ENCODE data around the gene WDR45.

The WDR45 gene

DNA sequence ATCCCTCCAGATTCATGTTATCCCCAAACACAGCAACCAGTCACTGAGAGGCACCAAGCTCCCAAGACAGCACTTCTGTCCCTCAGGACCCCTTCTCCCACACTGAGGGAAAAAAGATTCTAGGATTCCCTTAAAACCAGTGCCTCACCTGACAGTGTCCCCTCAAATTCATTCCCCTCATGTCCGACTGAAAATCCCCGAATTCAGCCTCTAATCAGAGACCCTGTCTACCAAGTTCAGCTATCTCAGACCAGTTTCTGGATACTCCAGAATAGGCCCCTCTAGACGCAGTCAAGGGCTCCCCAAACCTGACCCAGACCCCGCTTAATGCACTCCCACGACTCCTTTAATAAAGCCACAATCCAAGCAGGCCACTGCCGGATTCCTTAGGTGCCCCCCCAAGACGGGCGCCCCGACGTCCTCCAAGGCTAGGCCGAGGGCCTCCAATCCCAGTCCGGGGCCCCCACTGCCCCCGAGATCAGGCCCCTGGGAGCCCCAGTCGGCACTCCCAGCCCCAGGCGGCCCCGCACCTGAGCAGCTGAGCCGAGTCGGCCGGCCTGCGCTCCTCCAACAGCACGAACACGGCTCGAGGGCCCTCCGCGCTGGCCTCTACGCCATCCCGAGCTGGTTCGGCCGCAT, 37.0 kb downstream of the WDR45 start:
- no peak for DNase-seq

DNA sequence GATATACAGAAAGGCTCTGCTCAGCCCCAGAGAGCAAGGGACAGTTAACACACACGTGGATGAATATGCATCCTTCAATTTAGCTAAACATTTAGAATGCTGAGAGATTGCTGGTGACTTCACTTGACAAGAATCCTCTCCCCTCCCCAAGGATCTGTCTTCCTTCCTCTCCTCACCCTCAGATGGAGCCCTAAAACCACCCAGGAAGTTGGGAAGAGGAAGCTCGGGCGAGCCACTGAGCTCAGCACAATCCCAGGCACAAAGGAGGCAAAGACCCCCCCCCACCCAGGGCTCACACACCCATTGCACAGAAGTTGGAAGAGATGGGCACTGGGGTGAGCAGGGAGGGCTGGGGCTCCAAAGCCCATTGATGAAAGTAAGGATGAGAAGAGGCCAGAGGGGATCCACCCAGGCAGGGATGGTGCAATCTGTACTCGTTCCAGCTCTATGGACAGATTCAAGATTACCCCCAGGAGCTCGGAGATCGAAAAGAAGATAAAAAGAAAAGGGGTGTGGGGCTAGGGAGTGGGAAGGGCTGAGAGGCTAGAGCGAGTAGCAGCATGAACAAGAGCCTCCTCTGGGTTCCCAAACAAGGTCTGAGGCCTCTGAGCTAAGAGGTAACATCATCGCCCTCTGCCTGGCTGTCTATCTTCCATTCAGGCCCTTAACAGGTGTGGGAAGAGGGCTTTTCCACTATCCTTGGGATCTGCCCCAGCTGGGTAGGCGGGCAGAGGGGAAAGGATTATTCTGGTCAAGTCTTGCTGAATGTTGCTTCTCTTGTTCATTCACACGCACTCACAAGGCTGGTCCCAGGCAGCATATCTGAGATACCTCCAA, 37.7 kb downstream of the WDR45 start:
- DNase-seq: no peak

- no peak for DNase-seq
Observed at GRCh38 chrX:49040376-49040955, 39.2 kb downstream of the WDR45 start.

GRCh38 chrX:49039598-49040375, 39.9 kb downstream of the WDR45 start:
- DNase-seq: peak; percentile 63

GRCh38 chrX:49037883-49038475, 41.7 kb downstream of the WDR45 start:
- DNase-seq: no peak

GRCh38 chrX:49030283-49030682, 49.4 kb downstream of the WDR45 start:
- DNase-seq: no peak

DNA sequence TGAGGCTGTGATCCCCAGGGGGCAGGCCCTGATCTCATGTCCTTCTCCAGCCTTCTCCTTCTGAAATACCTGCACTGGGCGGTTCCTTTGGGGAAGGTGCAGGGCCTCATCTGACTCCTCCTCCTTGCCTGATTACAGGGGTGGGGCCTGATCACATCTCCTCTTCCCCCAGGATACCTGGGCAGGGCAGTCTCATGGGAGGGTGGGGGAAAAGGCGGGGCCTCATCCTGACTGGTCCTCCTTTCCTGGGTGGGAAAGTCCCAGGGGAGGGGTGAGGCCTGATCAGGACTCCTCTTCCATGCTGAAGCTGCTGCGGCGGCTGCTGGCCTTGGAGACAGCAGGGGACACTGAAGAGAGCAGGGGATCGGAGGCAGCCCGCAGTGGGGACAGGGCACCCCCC, 49.8 kb downstream of the WDR45 start:
- no peak for DNase-seq

Data from CD4-positive, alpha-beta T cell treated with Interleukin-15 for 1 hour (primary cell).